ENCODE results near the gene GNAZ.

GRCh38 chr22:23064381-23065068, 5.8 kb upstream of the GNAZ start:
- TF ChIP-seq POLR2A (IDR thresholded peaks at IDR 0.05; ENCODE audit: low read depth, low read length) (no peak), POLR2AphosphoS5 (IDR thresholded peaks at IDR 0.05; ENCODE audit: low read depth, low read length) (no peak), SPI1 (IDR thresholded peaks at IDR 0.05; ENCODE audit: low read depth, low read length) (no peak)

All from GM12891 (cell line).